Activated naive CD8-positive, alpha-beta T cell treated with anti-CD3 and anti-CD28 coated beads, Interleukin-2, amount 50 U/mL, for 16 hours (primary cell): ENCODE results near the gene PET100.
A peak's percentile ranks its signal among the peaks of the same experiment; 100 is the strongest.

Experiments used
- DNase-seq: peaks from one replicate; pipeline ENCODE4 v3.0.0-alpha.2; 2020; ENCODE audit warnings: low read depth, low spot score

The PET100 gene

GRCh38 chr19:7629347-7630054, at the start of gene PET100, which contains the start of gene XAB2:
Gene PET100 (plus strand): TSS chr19:7629793. CDS start chr19:7629834, 41 bp downstream.
Gene XAB2 (minus strand): TSS chr19:7629545. CDS start chr19:7629527, 18 bp downstream.
- DNase-seq = peak; percentile 84

- no peak for DNase-seq
These were observed 47.1 kb upstream of the PET100 start for GRCh38 chr19:7582446-7582845.

DNA sequence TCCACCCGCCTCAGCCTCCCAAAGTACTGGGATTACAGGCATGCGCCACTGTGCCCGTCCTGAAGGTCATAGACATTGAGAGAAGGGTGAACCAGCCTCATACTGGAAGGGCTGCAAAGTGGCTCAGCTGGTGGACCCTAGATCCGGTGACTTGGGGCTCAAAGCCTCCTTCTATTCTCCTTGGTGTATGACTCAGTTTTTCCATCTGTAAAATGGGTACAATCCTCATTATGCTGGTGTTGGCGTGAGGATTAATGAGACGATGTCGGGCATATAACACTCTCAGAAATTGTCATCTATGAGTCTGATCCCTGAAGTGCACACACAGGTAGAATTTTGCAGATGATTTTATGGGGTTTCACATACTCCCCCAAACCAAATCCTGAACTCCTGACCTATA, 39.8 kb upstream of the PET100 start:
- DNase-seq = no peak

- DNase-seq = no peak
These were observed 39.3 kb upstream of the PET100 start for GRCh38 chr19:7590256-7590655.

GRCh38 chr19:7595466-7596133, 34.0 kb upstream of the PET100 start, which contains the start of gene CAMSAP3:
Gene CAMSAP3 (plus strand): TSS chr19:7595863. CDS start chr19:7596003, 140 bp downstream.
- peak; percentile 27 for DNase-seq

DNA sequence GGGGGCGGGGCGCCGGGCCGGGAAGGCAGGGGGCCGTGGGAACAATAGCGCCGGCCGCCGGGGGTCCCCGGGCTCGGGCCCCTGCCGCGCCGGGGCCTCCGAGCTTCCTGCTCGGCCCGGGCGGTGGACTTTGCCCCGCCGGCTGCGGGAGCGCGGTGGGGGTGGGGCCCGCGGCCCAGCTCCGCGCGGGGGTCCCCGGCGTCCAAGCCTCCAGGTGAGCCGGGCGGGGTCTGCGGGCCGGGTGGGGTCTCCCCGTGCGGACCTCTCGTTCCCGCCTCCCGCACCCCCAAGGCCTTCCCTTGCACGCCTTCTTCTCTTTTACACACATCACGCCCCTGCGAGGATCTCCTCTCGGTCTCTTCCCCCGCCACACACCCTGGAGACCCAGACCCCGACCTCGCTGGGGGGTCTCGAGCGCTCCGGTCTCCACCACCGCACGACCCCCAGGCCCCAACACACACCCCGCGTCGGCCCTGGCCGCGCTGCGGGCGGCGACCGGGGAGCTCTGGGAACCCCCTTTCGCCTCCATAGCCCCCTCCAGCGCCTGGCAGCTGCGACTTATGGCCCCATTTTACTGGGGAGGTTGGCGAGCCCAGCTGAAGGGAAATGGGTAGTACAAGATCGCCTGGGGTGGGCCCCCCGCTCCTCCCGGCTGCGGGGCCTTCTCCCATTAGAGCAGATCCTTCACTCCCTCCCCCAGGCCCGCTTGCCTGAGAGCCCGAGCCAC, 33.2 kb upstream of the PET100 start:
- no peak for DNase-seq

DNA sequence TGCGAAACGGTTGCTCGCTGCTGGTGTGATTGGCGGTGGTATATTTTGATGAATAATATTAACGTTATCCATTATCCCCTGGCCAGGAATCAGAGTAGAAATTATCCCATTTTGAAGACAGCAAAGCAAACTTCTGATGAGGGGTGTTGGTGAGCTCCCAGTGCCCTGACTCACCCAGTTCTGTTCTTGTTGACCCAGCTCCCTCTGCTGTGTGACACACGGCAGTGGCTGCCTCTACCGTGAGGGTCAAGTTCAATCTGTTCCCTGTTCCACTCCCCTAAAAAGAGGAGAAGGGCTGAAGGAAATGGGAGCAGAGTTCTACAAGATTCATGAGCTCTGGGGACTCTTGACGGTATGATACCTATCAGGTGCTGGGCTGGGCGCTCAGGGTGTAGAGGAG, 31.9 kb upstream of the PET100 start:
- no peak for DNase-seq

DNA sequence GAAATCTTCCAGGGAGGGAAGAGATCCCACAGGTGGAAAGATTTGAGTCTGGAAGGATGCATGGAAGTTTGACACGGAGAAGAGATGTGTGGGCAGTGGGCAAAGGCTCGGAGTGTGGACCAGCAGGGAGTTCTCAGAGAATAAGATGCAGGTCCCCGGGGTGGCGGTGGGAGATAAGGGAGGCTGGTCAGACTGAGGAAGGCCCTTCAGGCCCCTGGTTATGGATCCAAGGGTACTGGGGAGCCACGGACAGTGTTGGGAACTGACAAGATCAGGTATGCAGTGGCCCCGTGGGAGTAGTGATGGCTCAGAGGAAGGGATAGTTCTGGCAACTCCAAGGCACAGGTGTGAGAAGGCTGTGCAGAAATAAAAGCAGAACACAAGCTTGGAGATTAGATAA, 31.4 kb upstream of the PET100 start:
- DNase-seq = no peak

DNA sequence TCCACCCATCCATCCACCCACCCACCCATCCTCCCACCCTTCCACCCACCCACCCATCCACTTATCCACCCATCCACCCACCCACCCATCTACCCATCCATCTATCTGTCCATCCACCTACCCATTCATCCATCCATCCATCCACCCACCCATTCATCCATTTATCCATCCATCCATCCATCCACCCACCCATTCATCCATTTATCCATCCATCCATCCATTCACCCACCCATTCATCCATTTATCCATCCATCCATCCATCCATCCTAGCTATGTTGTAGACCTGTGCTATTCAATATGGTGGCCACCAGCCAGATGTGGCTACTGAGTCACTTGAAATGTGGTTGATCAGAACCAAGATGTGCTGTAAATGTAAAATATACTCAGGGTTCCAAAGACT, 28.9 kb upstream of the PET100 start:
- DNase-seq = no peak

GRCh38 chr19:7602240-7602934, 27.2 kb upstream of the PET100 start:
- no peak for DNase-seq

DNA sequence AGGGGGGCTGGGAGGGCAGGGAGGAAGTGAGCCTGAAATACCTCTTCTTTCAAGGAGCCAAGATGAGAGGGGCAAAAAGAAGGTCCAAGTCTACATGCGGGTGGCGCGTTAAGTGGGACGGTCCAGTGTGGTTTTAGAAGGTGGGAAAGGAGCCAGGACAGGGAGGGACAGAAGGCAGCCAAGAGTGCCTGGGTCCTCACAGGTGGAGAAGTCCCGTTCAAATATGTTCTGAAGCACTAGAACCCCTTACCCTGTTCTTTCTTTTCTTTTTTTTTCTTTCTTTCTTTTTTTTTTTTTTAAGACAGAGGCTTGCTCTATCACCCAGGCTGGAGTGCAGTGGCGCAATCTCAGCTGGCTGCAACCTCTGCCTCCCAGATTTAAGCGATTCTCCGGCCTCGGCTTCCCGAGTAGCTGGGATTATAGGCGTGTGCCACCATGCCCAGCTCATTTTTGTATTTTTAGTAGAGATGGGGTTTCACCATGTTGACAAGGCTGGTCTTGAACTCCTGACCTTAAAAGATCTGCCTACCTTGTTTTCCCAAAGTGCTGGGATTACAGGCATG, 26.6 kb upstream of the PET100 start:
- no peak for DNase-seq

GRCh38 chr19:7603919-7604318, 25.7 kb upstream of the PET100 start:
- no peak for DNase-seq

DNA sequence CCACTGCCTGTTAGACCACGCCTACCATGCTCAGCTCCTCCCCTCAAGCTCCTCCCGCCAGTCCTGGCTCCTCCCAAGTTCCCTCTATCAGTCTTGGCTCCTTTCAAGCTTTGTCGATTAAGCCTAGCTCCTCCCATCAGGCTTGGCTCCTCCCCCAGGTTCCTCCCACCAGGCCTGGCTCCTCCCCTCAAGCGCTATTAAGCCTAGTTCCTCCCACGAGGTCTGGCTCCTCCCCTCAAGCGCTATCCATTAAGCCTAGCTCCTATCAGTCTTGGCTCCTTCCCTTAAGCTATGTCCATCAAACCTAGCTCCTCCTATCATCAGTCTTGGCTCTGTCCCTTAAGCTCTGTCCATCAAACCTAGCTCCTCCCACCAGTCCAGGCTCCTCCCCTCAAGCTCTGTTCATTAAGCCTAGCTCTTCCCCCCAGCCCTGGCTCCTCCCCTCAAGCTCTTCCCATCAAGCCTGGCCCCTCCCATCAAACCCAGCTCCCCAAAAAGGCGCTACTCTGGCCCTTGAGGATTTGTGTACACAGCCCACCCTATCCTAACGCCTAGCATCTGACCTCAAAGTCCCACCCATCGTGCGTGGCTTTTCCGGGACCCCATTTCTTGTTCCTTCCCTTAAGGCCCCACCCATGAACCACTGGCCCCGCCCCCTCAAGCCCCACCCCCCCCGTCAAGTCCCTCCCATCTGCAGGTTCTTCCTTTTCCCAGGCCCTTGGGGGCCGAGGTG, 23.9 kb upstream of the PET100 start:
- no peak for DNase-seq

DNA sequence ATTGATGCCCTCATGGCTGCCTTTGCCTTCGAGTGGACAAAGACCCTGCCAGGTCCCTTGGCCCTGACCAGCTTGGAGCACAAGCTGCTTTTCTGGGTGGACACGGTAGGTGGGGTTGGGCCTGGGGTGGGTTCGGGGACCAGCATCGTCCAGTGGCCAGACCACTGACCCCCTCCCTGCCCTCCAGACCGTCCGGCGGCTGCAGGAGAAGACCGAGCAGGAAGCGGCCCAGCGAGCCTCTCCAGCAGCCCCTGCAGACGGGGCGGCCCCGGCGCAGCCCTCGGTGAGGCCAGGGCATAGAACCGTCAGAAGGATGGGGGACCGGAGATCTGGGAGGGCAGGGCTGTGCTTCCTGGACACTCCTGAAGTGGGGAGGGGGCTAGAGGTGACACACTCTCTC, 23.3 kb upstream of the PET100 start:
- DNase-seq = no peak

DNA sequence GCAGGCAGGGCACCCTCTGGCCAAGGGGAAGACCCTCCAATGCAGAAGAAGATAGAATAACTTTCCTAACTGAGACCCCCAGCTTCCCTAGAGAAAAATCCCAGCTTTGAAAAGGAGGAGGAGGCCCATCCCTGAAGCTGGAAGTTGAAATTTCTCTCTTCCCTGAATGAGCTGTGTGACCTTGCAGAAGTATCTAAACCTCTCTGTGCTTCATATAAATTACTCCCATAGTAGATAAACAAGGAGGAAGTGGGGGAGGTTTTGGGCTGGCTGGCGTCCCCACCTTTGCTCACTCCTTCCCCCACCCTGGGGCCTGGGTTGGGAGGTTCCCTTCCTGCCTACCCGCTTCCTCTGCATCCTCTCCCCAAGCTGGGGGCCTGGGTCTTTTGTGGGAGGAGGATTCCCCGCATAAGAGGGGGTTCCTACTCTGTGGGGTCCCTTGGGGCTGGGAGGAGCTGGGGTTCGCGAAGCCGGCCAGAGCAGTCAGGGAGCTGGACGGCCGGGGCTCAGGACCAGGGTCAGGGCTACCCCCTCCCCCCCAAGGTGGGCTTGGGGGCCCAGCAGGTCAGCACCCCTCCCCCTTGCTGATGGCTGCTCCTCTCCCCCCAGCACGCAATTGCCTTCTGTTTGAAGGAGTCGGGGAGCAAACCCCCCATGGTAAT, 22.2 kb upstream of the PET100 start:
- DNase-seq = no peak

DNA sequence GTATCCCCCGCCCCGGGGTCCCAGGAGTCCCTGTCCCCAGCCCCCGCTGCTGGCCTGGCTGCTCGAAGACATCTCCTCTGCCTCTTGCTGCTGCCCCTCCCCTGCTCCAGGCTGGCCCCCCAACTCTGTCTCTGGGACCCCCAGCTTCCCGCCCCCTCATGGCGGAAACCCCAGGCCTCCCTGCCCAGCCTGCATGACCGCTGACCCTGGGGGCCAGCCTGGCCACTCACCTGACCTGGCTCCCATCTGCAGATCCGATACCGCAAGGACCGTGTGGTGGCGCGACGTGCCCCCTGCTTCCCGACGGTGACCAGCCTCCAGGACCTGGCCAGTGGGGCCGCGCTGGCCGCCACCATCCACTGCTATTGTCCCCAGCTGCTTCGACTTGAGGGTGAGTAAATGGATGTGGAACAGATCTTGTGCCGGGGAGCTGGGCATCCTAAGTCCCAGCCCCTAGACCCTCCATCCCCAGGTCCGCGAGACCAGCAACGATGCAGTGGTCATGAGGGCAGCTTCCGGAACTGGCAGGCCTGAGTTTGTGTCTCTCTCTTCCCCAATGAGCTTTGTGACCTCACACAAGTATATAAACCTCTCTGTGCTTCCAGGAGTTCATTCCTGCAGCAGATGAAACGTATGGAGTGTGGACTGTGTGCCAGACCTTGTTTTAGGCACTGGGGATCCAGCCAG, 21.6 kb upstream of the PET100 start:
- DNase-seq = no peak

DNA sequence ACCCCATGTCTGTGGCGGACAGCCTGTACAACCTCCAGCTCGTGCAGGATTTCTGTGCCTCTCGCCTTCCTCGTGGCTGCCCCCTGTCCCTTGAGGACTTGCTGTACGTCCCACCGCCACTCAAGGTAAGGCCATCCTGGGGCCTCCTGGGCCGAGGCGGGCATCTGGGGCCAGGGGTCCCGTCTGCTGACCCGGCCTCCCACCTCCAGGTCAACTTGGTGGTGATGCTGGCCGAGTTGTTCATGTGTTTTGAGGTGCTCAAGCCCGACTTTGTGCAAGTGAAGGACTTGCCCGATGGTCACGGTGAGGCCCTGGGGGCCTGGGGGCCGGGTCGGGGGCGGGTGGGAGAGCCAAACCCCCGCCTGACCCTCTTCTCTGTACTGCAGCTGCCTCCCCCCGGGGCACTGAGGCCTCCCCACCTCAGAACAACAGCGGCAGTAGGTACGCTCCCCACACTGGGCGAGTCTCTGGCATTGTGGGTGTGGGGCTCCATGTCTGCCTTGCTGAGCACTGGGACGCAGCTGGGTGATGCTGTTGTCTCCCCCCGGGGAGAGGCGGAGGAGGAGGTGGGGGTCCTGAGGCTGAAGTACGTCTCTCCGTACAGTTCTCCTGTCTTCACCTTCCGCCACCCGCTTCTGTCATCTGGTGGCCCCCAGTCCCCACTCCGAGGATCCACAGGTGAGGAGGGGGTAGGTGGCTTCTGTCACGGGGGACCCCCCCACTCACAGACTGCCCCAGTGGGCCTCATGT, 18.9 kb upstream of the PET100 start:
- no peak for DNase-seq

DNA sequence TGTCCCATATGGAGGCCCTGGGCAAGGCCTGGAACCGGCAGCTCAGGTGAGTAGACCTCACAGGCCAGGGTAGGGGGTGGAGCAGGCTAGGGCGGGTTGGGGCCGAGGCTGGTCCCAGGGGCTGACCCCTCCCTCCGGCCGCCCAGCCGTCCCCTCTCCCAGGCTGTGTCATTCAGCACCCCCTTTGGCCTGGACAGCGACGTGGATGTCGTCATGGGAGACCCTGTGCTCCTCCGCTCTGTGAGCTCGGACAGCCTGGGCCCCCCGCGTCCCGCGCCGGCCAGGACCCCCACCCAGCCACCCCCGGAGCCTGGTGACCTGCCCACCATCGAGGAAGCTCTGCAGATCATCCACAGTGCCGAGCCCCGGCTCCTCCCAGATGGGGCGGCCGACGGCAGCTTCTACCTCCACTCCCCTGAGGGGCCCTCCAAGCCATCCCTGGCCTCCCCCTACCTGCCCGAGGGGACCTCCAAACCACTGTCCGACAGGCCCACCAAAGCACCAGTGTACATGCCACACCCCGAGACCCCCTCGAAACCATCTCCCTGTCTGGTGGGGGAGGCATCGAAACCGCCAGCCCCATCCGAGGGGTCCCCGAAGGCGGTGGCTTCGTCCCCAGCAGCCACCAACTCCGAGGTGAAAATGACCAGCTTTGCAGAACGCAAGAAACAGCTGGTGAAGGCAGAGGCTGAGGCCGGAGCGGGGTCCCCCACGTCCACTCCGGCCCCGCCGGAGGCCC, 17.9 kb upstream of the PET100 start:
- DNase-seq = no peak
